GM12878 (cell line): ENCODE data around the gene PCP4L1. TPM values are rescaled to one million over a fixed set of nuclear protein-coding genes. Genes with fewer than 3 reads are reported as not detected.
"Not testable (repeated sequence)": the region's sequence is repeated elsewhere in the genome, so short reads cannot be mapped to it uniquely, and the experiment has no call there.

Experiments
- ATAC-seq: fragments of 200-7000 bp; cut with Tn5 transposase; 3 replicates; pipeline ENCODE4 v1.9.1; 2020; ENCODE audit warnings: mild to moderate bottlenecking, moderate library complexity
- BruUV-seq: library from RNA; stranded (reverse); fragments of 400-500 nt; replicated peaks from 2 replicates; lab custom pipeline; 2021; lab: Mats Ljungman, UMichigan
- CTCF ChIA-PET: fragments of 300-600 bp; sonication (Branson Sonifier 250); formaldehyde crosslinking; extraction: SDS; loops from one replicate; lab custom pipeline; 2021; ENCODE audit warnings: inconsistent platforms; lab: Yijun Ruan, JAX
- POLR2A ChIA-PET: fragments of 350-600 bp; formaldehyde crosslinking; extraction: SDS; loops from one replicate; lab custom pipeline; 2021; ENCODE audit warnings: inconsistent platforms; lab: Charles Lee
- RAD21 ChIA-PET: fragments of 300-600 bp; sonication (Branson Sonifier 250); formaldehyde crosslinking; loops from one replicate; lab custom pipeline; 2023; ENCODE audit warnings: antibody characterized with exemption; ENCODE audit not compliant: unreplicated experiment; lab: Charles Lee
- SMC1A ChIA-PET: fragments of 300-600 bp; sonication (Branson Sonifier 250); formaldehyde crosslinking; loops from one replicate; lab custom pipeline; 2023; ENCODE audit not compliant: unreplicated experiment, uncharacterized antibody; lab: Charles Lee
- DNase-seq: peaks from one replicate; pipeline ENCODE4 v3.0.0-alpha.2; 2011; ENCODE audit warnings: low read depth, low spot score
- FAIRE-seq: peaks from 3 replicates; lab custom pipeline; 2011; peaks lifted over from hg19 to GRCh38; lab: Jason Lieb, UNC
- H2AFZ ChIP-seq: 2 replicates; pipeline ENCODE4 v1.6.0; 2011; ENCODE audit warnings: low read depth, low read length, control low read depth; ENCODE audit not compliant: control insufficient read depth
- H3K27ac ChIP-seq: 2 replicates; pipeline ENCODE4 v1.5.1; 2011; ENCODE audit warnings: control low read depth; ENCODE audit not compliant: control insufficient read depth, insufficient read depth
- H3K27me3 ChIP-seq, 2 experiments: replicated peaks in 1 of 2; 2 replicates each; pipeline versions ENCODE4 v1.6.0 to v1.6.1; 2011; ENCODE audit warnings: low read length in 1 of 2; ENCODE audit not compliant: control insufficient read depth in 2 of 2, insufficient read depth in 2 of 2
- H3K36me3 ChIP-seq, 2 experiments: 2 replicates each; pipeline ENCODE4 v1.5.1; 2011; ENCODE audit warnings: low read length in 1 of 2; ENCODE audit not compliant: control insufficient read depth in 2 of 2, insufficient read depth in 2 of 2
- H3K4me1 ChIP-seq: 2 replicates; pipeline ENCODE4 v1.6.1; 2011; ENCODE audit warnings: mild to moderate bottlenecking, low read length, moderate library complexity, mixed read lengths; ENCODE audit not compliant: control insufficient read depth, insufficient read depth
- H3K4me2 ChIP-seq: 2 replicates; pipeline ENCODE4 v1.6.0; 2011; ENCODE audit warnings: control low read depth; ENCODE audit not compliant: control insufficient read depth, insufficient read depth
- H3K4me3 ChIP-seq: fragments of 200-600 bp; sonication (generic); 2 replicates; pipeline ENCODE4 v1.5.1; 2016
- H3K79me2 ChIP-seq: 2 replicates; pipeline ENCODE4 v1.6.0; 2011; ENCODE audit warnings: low read length; ENCODE audit not compliant: control insufficient read depth, insufficient read depth
- H3K9ac ChIP-seq: 2 replicates; pipeline ENCODE4 v1.8.0; 2011; ENCODE audit warnings: low read length, control low read depth, mixed read lengths; ENCODE audit not compliant: control insufficient read depth, insufficient read depth
- H3K9me3 ChIP-seq: replicated peaks from 3 replicates; pipeline ENCODE4 v1.5.1; 2011; ENCODE audit warnings: mild to moderate bottlenecking, low read length; ENCODE audit not compliant: control insufficient read depth, insufficient read depth
- H4K20me1 ChIP-seq: 2 replicates; pipeline ENCODE4 v1.6.0; 2011; ENCODE audit not compliant: control insufficient read depth, insufficient read depth
- ETV6 ChIP-seq, 2 experiments: fragments of 450-650 bp in 1 of 2; IDR thresholded peaks in 1 of 2; conservative IDR thresholded peaks in 1 of 2; 2 replicates each; pipeline ENCODE4 v1.6.1; 2014; ENCODE audit warnings: antibody characterized with exemption in 1 of 2, borderline replicate concordance in 1 of 2, low read depth in 1 of 2, mild to moderate bottlenecking in 1 of 2, moderate library complexity in 1 of 2
- FOS ChIP-seq: IDR thresholded peaks from 3 replicates; pipeline ENCODE4 v1.6.1; 2011; ENCODE audit warnings: borderline replicate concordance; ENCODE audit not compliant: insufficient read length; ENCODE audit errors: extremely low read depth
- GABPA ChIP-seq: IDR thresholded peaks from 2 replicates; pipeline ENCODE4 v1.6.1; 2014; ENCODE audit warnings: antibody characterized with exemption, low read depth, mild to moderate bottlenecking, inconsistent platforms
- POU2F2 ChIP-seq: IDR thresholded peaks from 3 replicates; pipeline ENCODE4 v1.6.1; 2011; ENCODE audit warnings: low read depth, mild to moderate bottlenecking, low read length, borderline replicate concordance
- SUPT20H ChIP-seq: IDR thresholded peaks from 2 replicates; pipeline ENCODE4 v1.6.1; 2011; ENCODE audit warnings: low read depth, mild to moderate bottlenecking, low read length, moderate library complexity, borderline replicate concordance; ENCODE audit not compliant: control insufficient read depth
- TCF3 ChIP-seq: IDR thresholded peaks from 2 replicates; pipeline ENCODE4 v1.6.1; 2012; ENCODE audit warnings: low read depth, mild to moderate bottlenecking, low read length, borderline replicate concordance; ENCODE audit not compliant: insufficient read depth
- ZZZ3 ChIP-seq: IDR thresholded peaks from 2 replicates; pipeline ENCODE4 v1.6.1; 2011; ENCODE audit warnings: low read depth; ENCODE audit not compliant: control insufficient read depth, insufficient read length
- WGBS: methylation state at CpG from one replicate; pipeline ENCODE4 v1.1.6; 2016; ENCODE audit warnings: low lambda C conversion rate; ENCODE audit not compliant: insufficient replicate concordance, insufficient coverage; ENCODE audit errors: missing lambda C conversion rate; 5-methylcytosine and 5-hydroxymethylcytosine counted together
- in situ Hi-C: fragments of 300-500 bp; cut with MboI; formaldehyde crosslinking; loops from 9 replicates; pipeline ENCODE4 v1.14.3; 2018; ENCODE audit warnings: mixed read lengths
- intact Hi-C: fragments of 100-400 bp; cut with micrococcal nuclease; formaldehyde crosslinking; loops from one replicate; pipeline ENCODE4 v1.14.2; 2022; ENCODE audit not compliant: unreplicated experiment
- polyA plus RNA-seq, 11 experiments: library from polyadenylated mRNA; depleted of rRNA in 4 of 11; unstranded in 6 of 11; stranded (reverse) in 5 of 11; fragments of >200 nt; fragmentation: Nextera tagmentation in 4 of 11; fragmentation: Illumina TruSeq in 1 of 11; extraction: Ambion mirVana in 4 of 11; extraction: Trizol in 1 of 11; gene quantifications; 1 replicate in 1 of 11; 2 replicates in 10 of 11; pipeline versions ENCODE4 v1.2.1 to v1.2.3, GENCODE V29; 2011 to 2016; ENCODE audit warnings: inconsistent platforms in 2 of 11, missing spikeins in 2 of 11, low read depth in 1 of 11
- total RNA-seq, 4 experiments: library from RNA; depleted of rRNA in 3 of 4; stranded (reverse); fragments of >200 nt in 3 of 4; fragmentation: Illumina TruSeq in 1 of 4; extraction: Trizol in 1 of 4; gene quantifications; 2 replicates each; pipeline versions ENCODE4 v1.2.1 to v1.2.3, GENCODE V29; 2013 to 2021

Gene PCP4L1
- total and polyA plus RNA-seq, 10 of the 15 experiments (the other 5 are each of a cell fraction or from before 2014, with no cell fraction given), result 1.0 to 5.2 (median 2.8) TPM

DNA sequence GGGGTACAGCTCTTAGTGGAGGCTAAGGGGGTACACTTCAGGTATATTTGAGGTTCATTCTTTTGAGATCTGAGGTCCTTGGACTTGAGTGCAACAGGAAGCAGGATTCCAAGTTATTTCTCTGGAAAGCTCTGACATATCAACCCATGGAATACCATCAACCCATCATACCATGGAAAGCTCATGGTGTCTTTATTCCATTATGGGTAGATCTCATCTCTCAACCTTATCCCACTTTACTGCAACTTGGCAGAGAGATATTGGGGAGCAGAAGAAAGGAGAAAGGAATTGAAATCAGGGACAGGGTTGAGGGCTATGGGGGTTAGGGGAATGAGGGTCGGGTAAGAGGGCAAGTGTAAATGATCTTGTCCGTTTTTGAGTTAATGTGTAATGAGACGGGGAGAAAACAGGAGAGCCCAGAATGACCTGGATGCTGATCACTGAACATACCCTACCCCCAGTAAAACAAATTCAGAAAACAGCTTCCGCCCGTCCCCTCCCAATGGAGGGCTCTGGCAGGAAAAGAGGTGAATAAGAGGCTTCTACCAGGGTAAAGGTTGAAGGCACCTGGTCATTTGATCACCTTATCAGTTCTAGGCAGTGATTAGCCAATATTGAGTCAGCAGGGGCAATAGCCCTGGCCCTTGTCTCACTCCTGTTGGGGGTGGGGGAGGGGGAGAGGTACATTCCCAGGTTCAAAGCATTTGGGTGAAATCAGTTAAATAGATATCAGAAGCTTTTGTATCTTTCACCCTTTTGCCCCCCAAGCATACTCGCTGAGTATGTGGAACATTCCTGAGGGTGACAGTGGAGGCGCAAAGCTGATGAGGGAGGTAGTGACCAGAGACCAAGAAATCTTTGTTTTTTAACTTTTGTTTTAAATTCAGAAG lies 34.5 kb upstream of the PCP4L1 start:
- FAIRE-seq, result no peak
- ChIA-PET POLR2A (interaction anchor here (0.9 to 1.0 kb wide), 2 partner anchors 19 to 90 kb away, joined by 3 to 4 read pairs; no protein-coding TSS in a partner anchor), CTCF (interaction anchor here (0.9 to 17.1 kb wide), 9 partner anchors 17 to 158 kb away, joined by 3 to 385 read pairs (median 59); partner anchors contain the start of genes CFAP126, NDUFS2 and PPOX), RAD21 (interaction anchor here (0.5 to 5.0 kb wide), 6 partner anchors 14 to 155 kb away, joined by 3 to 72 read pairs (median 19); partner anchors contain the start of genes ADAMTS4, ARHGAP30 and NDUFS2), SMC1A (interaction anchor here (0.9 to 5.5 kb wide), 10 partner anchors 9 to 158 kb away, joined by 3 to 72 read pairs (median 13); partner anchors contain the start of genes FCER1G and NDUFS2)
- Histone ChIP-seq H3K4me1 (peaks cover 19% of the 10 kb centered on the region), H3K4me2 (no peak overlapping the region), H3K36me3 (peaks cover 0 to 1% of the 10 kb centered on the region in 2 experiments; a peak in 2 of 4 replicates), H3K9ac (no peak overlapping the region), H3K4me3 (no peak overlapping the region), H3K27me3 (no peaks in the 10 kb centered on the region), H3K79me2 (peaks cover 10% of the 10 kb centered on the region), H3K27ac (no peak overlapping the region), H3K9me3 (no peaks in the 10 kb centered on the region), H2AFZ (no peak overlapping the region), H4K20me1 (no peaks in the 10 kb centered on the region)
- TF ChIP-seq ETV6 (conservative IDR thresholded peaks at IDR 0.05 in 1 of 2, IDR thresholded peaks at IDR 0.05 in 1 of 2; ENCODE audit: borderline replicate concordance in 1 of 2, low read depth in 1 of 2) (no peak), FOS (no peak), TCF3 (no peak), SUPT20H (no peak), POU2F2 (no peak), ZZZ3 (no peak), GABPA (no peak)
- intact Hi-C loops (loop anchor here (2.0 kb wide), 1 partner anchor 21 kb away; the partner anchor contains the start of gene NDUFS2), in situ Hi-C loops (no loop called here)
- BruUV-seq, result no TSS peak
- DNase-seq, result no peak
- ATAC-seq, result no peak
- 85% methylated on average over 7 of the region's 7 CpGs for WGBS

DNA sequence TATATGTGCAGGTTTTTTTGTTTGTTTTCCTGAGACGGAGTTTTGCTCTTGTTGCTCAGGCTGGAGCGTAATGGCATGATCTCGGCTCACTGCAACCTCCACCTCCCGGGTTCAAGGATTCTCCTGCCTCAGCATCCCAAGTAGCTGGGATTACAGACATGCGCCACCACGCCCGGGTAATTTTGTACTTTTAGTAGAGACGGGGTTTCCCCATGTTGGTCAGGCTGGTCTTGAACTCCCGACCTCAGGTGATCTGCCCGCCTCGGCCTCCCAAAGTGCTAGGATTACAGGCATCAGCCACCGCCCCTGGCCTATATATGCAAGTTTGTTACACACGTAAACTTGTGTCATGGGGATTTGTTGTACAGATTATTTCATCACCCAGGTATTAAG lies 33.9 kb upstream of the PCP4L1 start:
- not testable (repeated sequence) for ATAC-seq, H2AFZ ChIP-seq, H3K27me3 ChIP-seq, H3K9me3 ChIP-seq, H3K4me2 ChIP-seq, H3K79me2 ChIP-seq, DNase-seq, H4K20me1 ChIP-seq, H3K4me3 ChIP-seq, BruUV-seq, H3K36me3 ChIP-seq, H3K9ac ChIP-seq, H3K27ac ChIP-seq, FAIRE-seq
- peaks cover 19% of the 10 kb centered on the region for H3K4me1 ChIP-seq
- intact Hi-C loops (loop anchor here (1.0 to 5.0 kb wide), 3 partner anchors 22 to 83 kb away; partner anchors contain the start of genes MPZ and NDUFS2), in situ Hi-C loops (loop anchor here (5.0 kb wide), 2 partner anchors 68 to 158 kb away; no protein-coding TSS in a partner anchor)
- ChIA-PET RAD21 (interaction anchor here (0.6 to 5.0 kb wide), 8 partner anchors 15 to 155 kb away, joined by 3 to 72 read pairs (median 12); partner anchors contain the start of genes ADAMTS4, ARHGAP30, NDUFS2 and PPOX), POLR2A (interaction anchor here (0.9 to 1.1 kb wide), 4 partner anchors 19 to 180 kb away, joined by 3 to 4 read pairs (median 3); no protein-coding TSS in a partner anchor), SMC1A (interaction anchor here (1.4 to 5.5 kb wide), 9 partner anchors 13 to 162 kb away, joined by 5 to 72 read pairs (median 42); partner anchors contain the start of gene NDUFS2), CTCF (interaction anchor here (0.5 to 17.1 kb wide), 12 partner anchors 8 to 176 kb away, joined by 3 to 385 read pairs (median 46); partner anchors contain the start of genes CFAP126, FCER1G, NDUFS2 and PPOX)
- 55% methylated on average over 13 of the region's 13 CpGs for WGBS
